ENCODE measurements around the gene CT45A9. TPM values are rescaled to one million over a fixed set of nuclear protein-coding genes. Genes with fewer than 3 reads are reported as not detected.
"Not testable (repeated sequence)": the region's sequence is repeated elsewhere in the genome, so short reads cannot be mapped to it uniquely, and the experiment has no call there.

The CT45A9 gene
- total and polyA plus RNA-seq, 4 donors, result not detected

GRCh38 chrX:135854438-135854837 lies 17.2 kb downstream of the CT45A9 start, which contains the start of gene CT45A8:
Gene CT45A8 (minus strand): TSS chrX:135854538. CDS start chrX:135850783, 3,755 bp downstream.
- H3K9me3 ChIP-seq (ENCODE audit: control insufficient read depth, insufficient read depth, low read length); H3K36me3 ChIP-seq (ENCODE audit: control insufficient read depth, insufficient read depth, low read length); H3K27ac ChIP-seq (ENCODE audit: low read depth, low read length); H3K4me3 ChIP-seq (ENCODE audit: low read depth, low read length); H3K4me1 ChIP-seq (ENCODE audit: control insufficient read depth, insufficient read depth, low read length); H3K27me3 ChIP-seq (ENCODE audit: control insufficient read depth, insufficient read depth, low read length); DNase-seq (ENCODE audit: low read depth in 4 of 6, low spot score in 6 of 6): not testable (repeated sequence)
- WGBS (ENCODE audit: insufficient coverage), result no CpG with 5 or more reads among the region's 17 CpGs

DNA sequence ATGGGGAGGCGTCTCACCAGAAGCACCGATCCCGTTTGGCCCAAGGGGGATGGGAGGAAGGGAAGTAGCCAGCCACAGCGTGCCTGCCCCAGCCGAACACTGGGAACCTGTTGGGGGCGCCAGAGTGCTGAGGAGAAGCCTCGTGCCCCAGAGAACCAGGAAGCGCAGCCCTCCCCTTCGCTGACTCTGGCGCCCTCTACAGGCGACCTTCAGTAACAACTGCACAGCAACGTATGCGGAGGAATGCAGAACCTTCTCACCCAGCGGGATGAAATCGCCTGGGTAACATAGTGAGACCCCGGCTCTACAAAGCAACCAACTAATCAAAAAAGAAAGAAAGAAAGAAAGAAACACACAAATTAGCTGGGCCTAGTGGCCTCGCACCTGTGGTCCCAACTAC lies 34.4 kb downstream of the CT45A9 start, which contains the start of gene CT45A7:
CT45A7 (minus strand) TSS at position 101 of the 400 bp plus-strand sequence. CDS start 3,747 bp downstream, outside the sequence.
- not testable (repeated sequence) for H3K4me3 ChIP-seq (ENCODE audit: low read depth, low read length); H3K36me3 ChIP-seq (ENCODE audit: control insufficient read depth, insufficient read depth, low read length); H3K4me1 ChIP-seq (ENCODE audit: control insufficient read depth, insufficient read depth, low read length); H3K9me3 ChIP-seq (ENCODE audit: control insufficient read depth, insufficient read depth, low read length); H3K27me3 ChIP-seq (ENCODE audit: control insufficient read depth, insufficient read depth, low read length); DNase-seq (ENCODE audit: low read depth in 4 of 6, low spot score in 6 of 6); H3K27ac ChIP-seq (ENCODE audit: low read depth, low read length)
- WGBS (ENCODE audit: insufficient coverage), result no CpG with 5 or more reads among the region's 17 CpGs

DNA sequence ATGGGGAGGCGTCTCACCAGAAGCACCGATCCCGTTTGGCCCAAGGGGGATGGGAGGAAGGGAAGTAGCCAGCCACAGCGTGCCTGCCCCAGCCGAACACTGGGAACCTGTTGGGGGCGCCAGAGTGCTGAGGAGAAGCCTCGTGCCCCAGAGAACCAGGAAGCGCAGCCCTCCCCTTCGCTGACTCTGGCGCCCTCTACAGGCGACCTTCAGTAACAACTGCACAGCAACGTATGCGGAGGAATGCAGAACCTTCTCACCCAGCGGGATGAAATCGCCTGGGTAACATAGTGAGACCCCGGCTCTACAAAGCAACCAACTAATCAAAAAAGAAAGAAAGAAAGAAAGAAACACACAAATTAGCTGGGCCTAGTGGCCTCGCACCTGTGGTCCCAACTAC lies 51.7 kb downstream of the CT45A9 start, which contains the start of gene CT45A2:
CT45A2 (minus strand) TSS at position 101 of the 400 bp plus-strand sequence. CDS start 3,747 bp downstream, outside the sequence.
- not testable (repeated sequence) for H3K27ac ChIP-seq (ENCODE audit: low read depth, low read length); H3K36me3 ChIP-seq (ENCODE audit: control insufficient read depth, insufficient read depth, low read length); H3K9me3 ChIP-seq (ENCODE audit: control insufficient read depth, insufficient read depth, low read length); H3K4me1 ChIP-seq (ENCODE audit: control insufficient read depth, insufficient read depth, low read length); H3K4me3 ChIP-seq (ENCODE audit: low read depth, low read length); H3K27me3 ChIP-seq (ENCODE audit: control insufficient read depth, insufficient read depth, low read length); DNase-seq (ENCODE audit: low read depth in 4 of 6, low spot score in 6 of 6)
- WGBS (ENCODE audit: insufficient coverage), result no CpG with 5 or more reads among the region's 17 CpGs

Other genes with a start within 250 kb of the CT45A9 start
- not detected for gene CT45A1, start 158.2 kb downstream of the CT45A9 start, total RNA-seq
- gene CT45A1, start 158.2 kb downstream of the CT45A9 start, polyA plus RNA-seq (ENCODE audit: insufficient read length in 2 of 2), result not detected
- under 1 TPM in 1 of 2 donors, not detected in 1; 0.33 TPM for gene CT45A3, start 103.6 kb downstream of the CT45A9 start, total RNA-seq
- gene CT45A3, start 103.6 kb downstream of the CT45A9 start, polyA plus RNA-seq (ENCODE audit: insufficient read length in 2 of 2), result not detected
- under 1 TPM in 1 of 2 donors, not detected in 1; 0.89 TPM for gene CT45A5, start 86.3 kb downstream of the CT45A9 start, total RNA-seq
- gene CT45A5, start 86.3 kb downstream of the CT45A9 start, polyA plus RNA-seq (ENCODE audit: insufficient read length in 2 of 2), result under 1 TPM in 1 of 2 donors, not detected in 1; 0.38 TPM
- gene CT45A6, start 69.0 kb downstream of the CT45A9 start, total RNA-seq, result not detected
- not detected for gene CT45A6, start 69.0 kb downstream of the CT45A9 start, polyA plus RNA-seq (ENCODE audit: insufficient read length in 2 of 2)
- gene CT45A2, start 51.8 kb downstream of the CT45A9 start, total RNA-seq, result not detected
- not detected for gene CT45A2, start 51.8 kb downstream of the CT45A9 start, polyA plus RNA-seq (ENCODE audit: insufficient read length in 2 of 2)
- gene CT45A7, start 34.5 kb downstream of the CT45A9 start, total RNA-seq, result not detected
- gene CT45A7, start 34.5 kb downstream of the CT45A9 start, polyA plus RNA-seq (ENCODE audit: insufficient read length in 2 of 2), result under 1 TPM in 1 of 2 donors, not detected in 1; 0.33 TPM
- not detected for gene CT45A8, start 17.3 kb downstream of the CT45A9 start, total RNA-seq
- gene CT45A8, start 17.3 kb downstream of the CT45A9 start, polyA plus RNA-seq (ENCODE audit: insufficient read length in 2 of 2), result not detected
- not detected for gene CT45A10, start 21.6 kb upstream of the CT45A9 start, total RNA-seq
- gene CT45A10, start 21.6 kb upstream of the CT45A9 start, polyA plus RNA-seq (ENCODE audit: insufficient read length in 2 of 2), result not detected
- not detected for gene SAGE1, start 21.9 kb upstream of the CT45A9 start, total RNA-seq
- not detected for gene SAGE1, start 21.9 kb upstream of the CT45A9 start, polyA plus RNA-seq (ENCODE audit: insufficient read length in 2 of 2)
- gene MMGT1, start 102.2 kb upstream of the CT45A9 start, total RNA-seq, result 10 to 100 TPM; 19.3 to 26.3 TPM
- 10 to 100 TPM; 25.7 to 32.5 TPM for gene MMGT1, start 102.2 kb upstream of the CT45A9 start, polyA plus RNA-seq (ENCODE audit: insufficient read length in 2 of 2)
- gene SLC9A6, start 113.6 kb upstream of the CT45A9 start, total RNA-seq, result 100 to 1,000 TPM in 1 of 2 donors, 10 to 100 TPM in 1; 33.3 to 107 TPM
- 100 to 1,000 TPM in 1 of 2 donors, 10 to 100 TPM in 1; 83.3 to 102 TPM for gene SLC9A6, start 113.6 kb upstream of the CT45A9 start, polyA plus RNA-seq (ENCODE audit: insufficient read length in 2 of 2)

Measured in spinal cord (tissue), 10 donors.